K562 (cell line): ENCODE data around the gene DTHD1. TPM values are rescaled to one million over a fixed set of nuclear protein-coding genes. Genes with fewer than 3 reads are reported as not detected.

Experiments
- HES1 ChIP-seq: fragments of 450-650 bp; IDR thresholded peaks from 2 replicates; pipeline ENCODE4 v1.6.1; 2016; ENCODE audit warnings: low read depth, mild to moderate bottlenecking, moderate library complexity
- RBM14 ChIP-seq: fragments of 200-400 bp; formaldehyde crosslinking; IDR thresholded peaks from 2 replicates; pipeline ENCODE4 v1.6.1; 2018; ENCODE audit warnings: low read depth, mild to moderate bottlenecking, low read length, moderate library complexity, borderline replicate concordance; ENCODE audit not compliant: insufficient read depth
- SIN3A ChIP-seq, 2 experiments: fragments of 150-350 bp in 1 of 2; IDR thresholded peaks; 2 replicates each; pipeline ENCODE4 v1.6.1; 2011 to 2016; ENCODE audit warnings: borderline replicate concordance in 2 of 2, low read depth in 2 of 2, low read length in 2 of 2, mild to moderate bottlenecking in 2 of 2, moderate library complexity in 2 of 2; ENCODE audit not compliant: control insufficient read depth in 1 of 2
- SLC30A9 ChIP-seq: fragments of 250-450 bp; sonication (Bioruptor Pico); IDR thresholded peaks from 2 replicates; pipeline ENCODE4 v1.8.0; 2022; ENCODE audit warnings: mild to moderate bottlenecking, moderate library complexity
- STAT6 ChIP-seq: sonication (generic); formaldehyde crosslinking; IDR thresholded peaks from 2 replicates; pipeline ENCODE4 v1.8.1; 2023; ENCODE audit warnings: mild to moderate bottlenecking, missing genetic modification reagents
- ZFP30 ChIP-seq: fragments of 250-450 bp; sonication (Bioruptor Pico); IDR thresholded peaks from 2 replicates; pipeline ENCODE4 v1.8.0; 2022; ENCODE audit warnings: moderate library complexity, mild to moderate bottlenecking, inconsistent platforms, borderline replicate concordance
- ZNF12 ChIP-seq: sonication (generic); formaldehyde crosslinking; IDR thresholded peaks from 2 replicates; pipeline ENCODE4 v1.4.0; 2020; ENCODE audit warnings: mild to moderate bottlenecking, missing genetic modification reagents
- ZNF217 ChIP-seq: sonication (generic); formaldehyde crosslinking; IDR thresholded peaks from 2 replicates; pipeline ENCODE4 v1.8.0; 2022; ENCODE audit warnings: mild to moderate bottlenecking, missing genetic modification reagents
- polyA plus RNA-seq, 8 experiments: library from polyadenylated mRNA; depleted of rRNA in 4 of 8; stranded (reverse) in 5 of 8; unstranded in 3 of 8; fragments of >200 nt; fragmentation: Nextera tagmentation in 2 of 8; fragmentation: Illumina TruSeq in 1 of 8; extraction: Ambion mirVana in 2 of 8; extraction: Trizol in 1 of 8; gene quantifications; 2 replicates each; pipeline versions ENCODE4 v1.2.1 to v1.2.3, GENCODE V29; 2011 to 2014; ENCODE audit warnings: inconsistent platforms in 1 of 8, missing spikeins in 1 of 8
- total RNA-seq, 7 experiments: library from RNA; depleted of rRNA in 6 of 7; stranded (reverse); fragments of >200 nt in 6 of 7; fragmentation: Illumina TruSeq in 2 of 7; extraction: Trizol in 2 of 7; gene quantifications; 2 replicates each; pipeline versions ENCODE4 v1.2.1 to v1.2.3, GENCODE V29; 2011 to 2021; ENCODE audit warnings: low replicate concordance in 1 of 7
- TF ChIP-seq, protein P1 (sequence below): sonication (generic); formaldehyde crosslinking; IDR thresholded peaks from 2 replicates; pipeline ENCODE4 v1.8.0; 2022; ENCODE audit warnings: mild to moderate bottlenecking, missing genetic modification reagents, borderline replicate concordance
- TF ChIP-seq, protein P2 (sequence below): fragments of 250-450 bp; sonication (Bioruptor Pico); IDR thresholded peaks from 2 replicates; pipeline ENCODE4 v1.4.0; 2020; ENCODE audit warnings: mild to moderate bottlenecking, moderate library complexity, borderline replicate concordance

Gene DTHD1
- total and polyA plus RNA-seq, 9 of the 15 experiments (the other 6 are each of a cell fraction or from before 2014, with no cell fraction given): not detected

DNA sequence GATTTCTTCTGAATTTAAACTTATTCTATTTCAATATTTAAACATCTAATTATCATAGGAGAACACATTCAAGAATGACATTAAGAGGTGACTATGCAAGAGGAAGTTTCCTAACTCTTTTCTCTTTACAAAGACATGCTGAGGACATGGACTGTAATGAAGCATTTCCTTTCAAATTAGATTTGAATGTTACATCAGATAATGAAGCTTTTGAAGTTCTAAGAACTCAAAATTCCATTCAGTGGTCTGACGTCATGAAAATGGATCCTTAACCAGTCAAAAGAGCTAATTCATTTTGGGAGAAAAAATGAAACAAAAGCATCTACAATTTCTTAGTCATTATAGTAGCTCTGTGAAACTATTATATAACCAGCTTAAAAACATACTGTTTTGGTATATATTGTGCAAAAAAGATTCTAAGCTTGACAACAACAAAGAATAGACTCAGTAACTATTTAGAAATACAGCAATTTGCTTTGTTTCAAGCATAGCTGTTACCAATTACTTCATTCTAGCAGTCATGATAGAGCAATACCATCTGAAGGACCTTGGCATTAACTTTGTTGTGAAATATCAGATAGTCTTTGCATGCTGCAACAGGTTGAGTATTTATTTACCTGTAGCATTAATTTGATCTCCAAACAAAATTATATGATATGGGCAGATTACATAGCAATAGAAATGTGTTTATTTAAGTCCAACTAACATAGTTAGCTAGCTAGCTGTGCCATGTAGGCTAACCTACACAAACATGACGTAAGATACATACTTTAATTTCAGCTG lies 13.7 kb upstream of the DTHD1 start (continued):
- TF ChIP-seq, protein P1, sequence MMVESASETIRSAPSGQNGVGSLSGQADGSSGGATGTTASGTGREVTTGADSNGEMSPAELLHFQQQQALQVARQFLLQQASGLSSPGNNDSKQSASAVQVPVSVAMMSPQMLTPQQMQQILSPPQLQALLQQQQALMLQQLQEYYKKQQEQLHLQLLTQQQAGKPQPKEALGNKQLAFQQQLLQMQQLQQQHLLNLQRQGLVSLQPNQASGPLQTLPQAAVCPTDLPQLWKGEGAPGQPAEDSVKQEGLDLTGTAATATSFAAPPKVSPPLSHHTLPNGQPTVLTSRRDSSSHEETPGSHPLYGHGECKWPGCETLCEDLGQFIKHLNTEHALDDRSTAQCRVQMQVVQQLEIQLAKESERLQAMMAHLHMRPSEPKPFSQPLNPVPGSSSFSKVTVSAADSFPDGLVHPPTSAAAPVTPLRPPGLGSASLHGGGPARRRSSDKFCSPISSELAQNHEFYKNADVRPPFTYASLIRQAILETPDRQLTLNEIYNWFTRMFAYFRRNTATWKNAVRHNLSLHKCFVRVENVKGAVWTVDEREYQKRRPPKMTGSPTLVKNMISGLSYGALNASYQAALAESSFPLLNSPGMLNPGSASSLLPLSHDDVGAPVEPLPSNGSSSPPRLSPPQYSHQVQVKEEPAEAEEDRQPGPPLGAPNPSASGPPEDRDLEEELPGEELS (CRISPR knock-in tag): no peak
- TF ChIP-seq ZFP30 (no peak), SLC30A9 (CRISPR knock-in tag) (no peak), RBM14 (no peak), SIN3A (IDR thresholded peaks at IDR 0.05; ENCODE audit: borderline replicate concordance in 2 of 2, control insufficient read depth in 1 of 2, low read depth in 2 of 2, low read length in 2 of 2) (no peak), ZNF12 (CRISPR knock-in tag) (no peak), STAT6 (CRISPR knock-in tag) (no peak), HES1 (no peak), ZNF217 (CRISPR knock-in tag) (no peak)
- TF ChIP-seq, protein P2, sequence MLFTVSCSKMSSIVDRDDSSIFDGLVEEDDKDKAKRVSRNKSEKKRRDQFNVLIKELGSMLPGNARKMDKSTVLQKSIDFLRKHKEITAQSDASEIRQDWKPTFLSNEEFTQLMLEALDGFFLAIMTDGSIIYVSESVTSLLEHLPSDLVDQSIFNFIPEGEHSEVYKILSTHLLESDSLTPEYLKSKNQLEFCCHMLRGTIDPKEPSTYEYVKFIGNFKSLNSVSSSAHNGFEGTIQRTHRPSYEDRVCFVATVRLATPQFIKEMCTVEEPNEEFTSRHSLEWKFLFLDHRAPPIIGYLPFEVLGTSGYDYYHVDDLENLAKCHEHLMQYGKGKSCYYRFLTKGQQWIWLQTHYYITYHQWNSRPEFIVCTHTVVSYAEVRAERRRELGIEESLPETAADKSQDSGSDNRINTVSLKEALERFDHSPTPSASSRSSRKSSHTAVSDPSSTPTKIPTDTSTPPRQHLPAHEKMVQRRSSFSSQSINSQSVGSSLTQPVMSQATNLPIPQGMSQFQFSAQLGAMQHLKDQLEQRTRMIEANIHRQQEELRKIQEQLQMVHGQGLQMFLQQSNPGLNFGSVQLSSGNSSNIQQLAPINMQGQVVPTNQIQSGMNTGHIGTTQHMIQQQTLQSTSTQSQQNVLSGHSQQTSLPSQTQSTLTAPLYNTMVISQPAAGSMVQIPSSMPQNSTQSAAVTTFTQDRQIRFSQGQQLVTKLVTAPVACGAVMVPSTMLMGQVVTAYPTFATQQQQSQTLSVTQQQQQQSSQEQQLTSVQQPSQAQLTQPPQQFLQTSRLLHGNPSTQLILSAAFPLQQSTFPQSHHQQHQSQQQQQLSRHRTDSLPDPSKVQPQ (CRISPR knock-in tag): no peak
